ENCODE measurements around the gene ALDH2.
"Not testable (repeated sequence)": the region's sequence is repeated elsewhere in the genome, so short reads cannot be mapped to it uniquely, and the experiment has no call there.

ALDH2 gene

DNA sequence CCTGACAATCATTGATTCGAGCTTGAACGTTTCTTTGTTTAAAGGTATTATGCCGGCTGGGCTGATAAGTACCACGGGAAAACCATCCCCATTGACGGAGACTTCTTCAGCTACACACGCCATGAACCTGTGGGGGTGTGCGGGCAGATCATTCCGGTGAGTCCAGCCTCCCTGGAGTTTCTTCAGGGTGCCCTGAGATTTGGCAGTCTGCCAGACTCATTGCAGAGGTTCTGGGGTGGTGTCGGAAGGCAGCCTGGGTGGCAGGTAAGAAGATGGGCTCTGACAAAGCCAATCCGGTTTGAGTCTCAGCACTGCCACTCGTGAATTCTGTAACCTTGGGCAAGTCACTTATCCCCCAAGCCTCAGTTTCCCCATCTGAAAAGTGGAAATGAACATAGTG, 23.0 kb downstream of the ALDH2 start:
- DNase-seq (ENCODE audit: low read depth), result no peak

DNA sequence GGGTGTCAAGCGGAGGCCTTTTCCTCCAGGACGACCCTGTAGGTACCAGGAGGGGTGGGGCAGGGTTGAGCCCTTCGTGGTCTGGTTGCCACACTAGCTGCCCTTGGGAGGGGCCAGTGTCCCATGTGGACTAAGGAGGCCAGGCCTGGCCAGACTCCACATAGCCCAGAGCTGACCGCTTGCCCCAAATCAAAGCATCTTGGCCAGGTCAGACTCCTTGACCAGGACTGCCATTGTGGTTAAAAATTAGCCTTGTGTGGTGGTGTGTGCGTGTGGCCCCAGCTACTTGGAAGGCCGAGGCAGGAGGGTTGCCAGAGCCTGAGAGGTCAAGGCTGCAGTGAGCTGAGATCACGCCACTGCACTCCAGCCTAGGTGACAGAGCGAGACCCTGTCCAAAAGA, 24.8 kb downstream of the ALDH2 start:
- DNase-seq (ENCODE audit: low read depth), result no peak

DNA sequence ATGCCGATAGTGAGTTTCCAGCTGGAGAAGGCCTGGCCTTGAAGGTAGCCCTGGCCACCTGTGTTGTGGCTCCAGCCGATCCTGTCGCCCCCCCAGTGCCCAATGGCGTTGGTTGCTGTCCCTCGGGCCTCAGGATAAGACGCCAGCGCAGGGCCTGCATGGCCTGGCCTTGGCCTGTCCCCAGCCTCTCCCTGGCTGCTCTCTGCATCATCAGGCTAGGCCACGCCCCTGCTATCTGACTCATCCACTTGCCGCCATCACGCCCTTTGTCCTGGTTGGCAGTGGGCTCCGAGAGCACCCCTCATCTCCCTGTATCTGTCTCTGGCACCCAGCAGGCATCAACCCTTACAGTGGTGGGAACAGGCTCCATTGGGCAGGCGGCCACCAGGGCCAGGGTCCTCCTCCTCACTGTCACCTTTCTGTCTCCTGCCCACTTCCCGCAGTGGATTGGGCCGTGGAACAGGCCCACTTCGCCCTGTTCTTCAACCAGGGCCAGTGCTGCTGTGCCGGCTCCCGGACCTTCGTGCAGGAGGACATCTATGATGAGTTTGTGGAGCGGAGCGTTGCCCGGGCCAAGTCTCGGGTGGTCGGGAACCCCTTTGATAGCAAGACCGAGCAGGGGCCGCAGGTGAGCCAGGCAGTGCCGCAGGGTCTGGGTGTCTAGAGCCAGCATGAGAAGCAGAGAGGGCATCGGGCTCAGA, 25.6 kb downstream of the ALDH2 start:
- DNase-seq (ENCODE audit: low read depth), result no peak

DNA sequence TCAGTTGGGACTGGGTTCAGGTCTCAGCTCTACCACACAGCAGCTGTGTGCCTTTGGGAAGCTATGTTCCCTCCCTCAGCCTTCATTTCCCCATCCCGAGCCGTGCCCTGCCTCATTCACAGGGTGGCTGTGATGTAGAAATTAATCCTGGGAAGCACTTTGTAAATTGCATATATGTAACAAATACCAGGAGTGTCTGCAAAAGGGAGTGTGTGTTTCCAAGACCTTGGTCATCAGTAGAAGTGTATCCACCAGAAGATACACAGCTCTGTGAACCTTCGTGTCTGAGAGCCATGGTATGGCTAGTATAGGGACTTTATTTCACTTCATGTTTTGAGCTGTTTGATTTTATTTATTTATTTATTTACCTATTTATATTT, 26.1 kb downstream of the ALDH2 start:
- DNase-seq (ENCODE audit: low read depth), result no peak

DNA sequence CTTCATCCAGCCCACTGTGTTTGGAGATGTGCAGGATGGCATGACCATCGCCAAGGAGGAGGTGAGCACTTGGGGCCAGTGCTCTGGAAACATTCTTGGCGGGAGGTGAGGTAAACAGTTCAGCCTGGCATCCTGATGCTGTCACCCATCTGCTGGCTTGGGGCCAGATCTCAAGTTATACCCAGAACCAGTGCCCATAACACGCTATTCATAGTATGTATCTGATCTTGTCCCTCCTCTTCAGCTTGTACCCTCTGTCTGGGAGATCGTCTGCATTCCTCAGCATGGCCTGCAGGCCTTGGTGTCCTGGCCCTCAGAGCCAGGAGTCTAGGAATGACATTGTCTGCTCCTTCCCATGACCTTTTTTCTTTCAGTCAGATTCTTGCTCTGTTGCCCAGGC, 31.4 kb downstream of the ALDH2 start:
- no peak for DNase-seq (ENCODE audit: low read depth)

DNA sequence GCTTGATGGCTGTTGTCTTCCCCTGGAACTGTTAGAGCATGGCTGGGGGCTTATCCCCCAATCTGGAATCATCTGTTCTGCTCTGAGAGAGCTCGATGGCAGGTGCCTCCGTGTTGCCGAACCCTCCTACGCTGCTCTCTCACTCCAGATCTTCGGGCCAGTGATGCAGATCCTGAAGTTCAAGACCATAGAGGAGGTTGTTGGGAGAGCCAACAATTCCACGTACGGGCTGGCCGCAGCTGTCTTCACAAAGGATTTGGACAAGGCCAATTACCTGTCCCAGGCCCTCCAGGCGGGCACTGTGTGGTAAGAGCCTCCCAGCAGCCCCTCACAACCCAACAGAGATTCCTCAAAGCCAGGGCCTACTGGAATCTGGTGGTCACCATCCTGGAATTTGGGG, 33.0 kb downstream of the ALDH2 start:
- no peak for DNase-seq (ENCODE audit: low read depth)

DNA sequence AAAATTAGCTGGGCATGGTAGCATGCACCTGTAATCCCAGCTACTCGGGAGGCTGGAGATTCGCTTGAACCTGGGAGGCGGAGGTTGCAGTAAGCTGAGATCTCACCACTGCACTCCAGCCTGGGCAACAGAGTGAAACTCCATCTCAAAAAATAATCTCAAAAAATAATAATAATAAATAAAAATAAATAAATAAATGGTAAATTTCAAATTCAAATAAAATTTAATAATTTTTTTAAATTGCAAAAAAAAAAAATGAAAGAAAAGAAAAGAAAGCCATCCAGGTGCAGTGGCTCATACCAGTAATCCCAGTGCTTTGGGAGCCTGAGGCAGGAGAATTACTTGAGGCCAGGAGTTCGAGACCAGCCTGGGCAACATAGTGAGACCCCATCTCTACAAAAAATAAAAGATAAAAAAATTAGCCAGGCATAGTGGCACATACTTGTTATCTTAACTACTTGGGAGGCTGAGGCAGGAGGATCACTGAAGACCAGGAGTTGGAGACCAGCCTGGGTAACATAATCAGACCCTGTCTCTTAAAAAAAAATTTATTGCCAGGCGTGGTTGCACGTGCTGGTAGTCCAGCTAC, 36.4 kb downstream of the ALDH2 start:
- no peak for DNase-seq (ENCODE audit: low read depth)

DNA sequence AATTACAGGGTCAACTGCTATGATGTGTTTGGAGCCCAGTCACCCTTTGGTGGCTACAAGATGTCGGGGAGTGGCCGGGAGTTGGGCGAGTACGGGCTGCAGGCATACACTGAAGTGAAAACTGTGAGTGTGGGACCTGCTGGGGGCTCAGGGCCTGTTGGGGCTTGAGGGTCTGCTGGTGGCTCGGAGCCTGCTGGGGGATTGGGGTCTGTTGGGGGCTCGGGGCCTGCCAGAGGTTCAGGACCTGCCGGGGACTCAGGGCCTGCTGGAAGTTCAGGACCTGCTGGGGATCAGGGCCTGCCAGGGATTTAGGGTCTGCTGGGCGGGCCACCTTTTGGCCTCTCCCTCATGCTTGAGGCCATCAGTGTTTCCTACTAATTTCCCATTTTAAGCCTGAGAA, 37.1 kb downstream of the ALDH2 start:
- DNase-seq (ENCODE audit: low read depth), result no peak

DNA sequence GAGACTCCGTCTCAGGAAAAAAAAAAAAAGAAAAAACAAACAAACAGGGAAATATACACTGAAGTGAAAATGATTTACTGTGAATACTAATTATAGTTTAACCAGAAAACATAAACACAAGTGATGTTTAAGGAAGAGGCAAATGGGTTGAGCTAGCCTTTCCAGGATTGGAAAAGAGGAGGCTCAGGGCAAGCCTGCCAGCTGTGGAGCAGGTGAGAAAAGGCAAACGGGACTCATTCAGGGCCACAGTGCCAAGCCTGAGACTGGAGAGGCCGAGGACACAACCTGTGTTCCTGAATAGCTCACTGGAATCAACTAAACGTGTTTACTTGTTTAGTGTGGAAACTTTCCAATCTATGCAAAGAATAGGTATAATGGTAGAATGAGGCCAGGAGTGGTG, 39.6 kb downstream of the ALDH2 start:
- DNase-seq (ENCODE audit: low read depth), result no peak

DNA sequence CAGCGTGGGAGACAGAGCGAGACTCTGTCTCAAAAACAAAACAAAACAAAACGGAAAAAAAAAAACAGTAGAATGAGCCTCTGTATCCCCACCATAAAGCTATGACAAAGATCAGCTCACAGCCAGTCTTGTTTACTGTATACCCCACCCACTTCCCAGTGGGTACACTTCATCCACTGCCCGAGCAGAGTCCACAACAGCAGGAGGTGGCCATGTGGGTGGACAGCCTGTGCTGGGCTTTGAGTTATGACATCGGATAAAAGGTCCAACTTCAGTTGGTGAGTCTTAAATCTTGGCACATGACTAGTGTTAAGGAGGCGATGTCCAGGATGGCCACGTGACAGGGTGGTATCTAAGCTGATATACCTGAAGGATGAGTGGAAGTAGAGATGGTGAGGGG, 40.5 kb downstream of the ALDH2 start:
- no peak for DNase-seq (ENCODE audit: low read depth)

DNA sequence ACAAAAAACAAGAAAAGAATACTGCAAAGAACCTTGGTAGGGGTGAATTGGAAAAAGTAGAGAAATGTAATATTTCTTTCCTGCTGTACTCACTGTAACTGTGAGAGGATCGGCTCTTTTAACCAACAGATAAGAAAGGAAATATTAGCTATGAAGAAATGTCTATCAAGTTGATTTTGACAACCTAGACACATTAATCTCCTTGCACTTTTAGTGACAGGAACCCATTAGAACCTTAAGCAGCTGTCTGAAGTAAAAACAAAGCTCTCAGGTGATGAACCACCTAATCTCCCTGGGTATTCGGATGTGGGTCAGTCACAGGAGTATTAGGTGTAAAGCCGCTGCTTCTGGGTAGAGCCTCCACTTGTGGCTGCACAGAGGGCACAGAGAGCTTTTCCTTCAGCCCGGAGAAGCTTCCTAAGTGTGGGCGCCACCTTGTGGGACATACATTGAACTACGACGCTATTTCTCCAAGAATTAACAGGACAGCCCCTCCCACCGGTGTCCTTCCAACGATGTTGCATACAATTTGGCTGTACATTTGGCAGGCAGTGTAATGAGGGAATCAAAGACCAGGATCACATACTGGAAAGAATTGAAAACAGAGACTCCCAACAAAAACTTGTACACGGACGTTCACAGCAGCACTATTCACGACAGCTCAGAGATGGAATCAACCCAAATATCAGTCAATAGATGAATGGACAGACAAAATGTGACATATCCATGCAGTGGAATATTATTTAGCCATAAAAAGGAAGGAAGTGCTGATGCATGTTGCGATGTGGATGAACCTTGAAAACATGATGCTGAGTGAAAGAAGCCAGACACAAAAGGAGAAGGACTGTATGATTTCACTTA, 46.4 kb downstream of the ALDH2 start:
- peak; percentile 29 for DNase-seq (ENCODE audit: low read depth)

DNA sequence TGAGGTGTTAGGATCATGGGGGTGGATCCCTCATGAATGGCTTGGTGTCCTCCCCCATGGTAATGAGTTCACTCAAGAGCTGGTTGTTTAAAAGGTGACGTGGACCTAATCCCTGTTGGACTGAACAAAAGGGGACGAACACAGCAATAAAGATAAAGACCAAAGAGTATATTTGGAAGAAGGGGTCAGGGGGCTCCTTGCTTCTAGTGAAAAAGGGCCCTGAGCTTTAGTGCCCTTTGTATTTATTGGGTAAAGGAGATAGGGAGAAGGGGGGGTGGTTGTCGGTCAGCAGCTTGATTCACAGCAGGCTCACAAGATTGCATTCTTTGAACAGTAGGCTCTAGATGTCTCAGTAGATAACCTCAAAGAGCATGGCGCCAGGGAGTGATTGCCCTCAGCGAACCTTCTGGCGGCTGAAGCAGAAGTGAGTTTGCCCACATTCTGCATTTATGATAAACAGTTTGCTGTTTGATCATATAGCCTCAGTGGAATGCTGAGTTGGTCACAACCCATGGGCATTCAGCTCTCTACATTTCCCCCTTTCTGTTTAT, 49.4 kb downstream of the ALDH2 start:
- DNase-seq (ENCODE audit: low read depth), result no peak

DNA sequence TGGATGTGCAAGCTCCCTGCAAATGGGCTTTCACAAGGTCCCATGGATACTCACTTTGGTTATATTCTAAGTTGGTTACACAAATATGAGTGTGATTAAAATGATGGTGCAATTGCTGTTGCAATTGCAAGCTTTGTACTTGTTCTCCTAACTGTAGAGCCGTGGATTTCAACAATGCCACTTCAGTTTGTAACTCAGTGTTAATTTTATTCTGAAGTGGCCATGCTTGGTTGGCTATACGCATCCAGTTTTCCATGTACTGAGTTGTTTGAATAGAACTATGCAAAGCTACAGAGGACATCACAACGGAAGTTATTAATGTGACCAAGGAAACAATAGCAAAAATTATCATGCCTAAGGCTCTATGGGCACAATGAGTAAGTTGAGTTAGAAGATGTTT, 50.2 kb downstream of the ALDH2 start:
- not testable (repeated sequence) for DNase-seq (ENCODE audit: low read depth)

DNA sequence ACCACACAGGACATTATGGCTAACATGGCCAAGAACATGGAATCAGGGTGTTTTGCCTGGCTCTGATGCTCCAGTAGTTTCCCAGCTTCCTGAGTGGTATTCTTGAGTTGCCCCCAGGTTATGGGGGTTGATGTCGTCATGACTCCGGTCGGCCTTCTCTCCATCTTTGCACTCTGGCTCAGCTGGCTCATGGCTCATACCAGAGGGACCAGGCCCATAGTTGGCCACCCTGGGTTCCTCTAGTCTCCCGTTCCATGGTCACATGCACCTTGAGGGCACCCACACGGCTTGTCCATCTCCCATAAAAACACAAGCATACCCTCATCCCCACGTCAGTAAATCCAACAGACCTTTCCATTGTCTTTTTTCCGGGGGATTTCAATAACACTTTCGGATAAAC, 51.6 kb downstream of the ALDH2 start:
- DNase-seq (ENCODE audit: low read depth), result no peak

DNA sequence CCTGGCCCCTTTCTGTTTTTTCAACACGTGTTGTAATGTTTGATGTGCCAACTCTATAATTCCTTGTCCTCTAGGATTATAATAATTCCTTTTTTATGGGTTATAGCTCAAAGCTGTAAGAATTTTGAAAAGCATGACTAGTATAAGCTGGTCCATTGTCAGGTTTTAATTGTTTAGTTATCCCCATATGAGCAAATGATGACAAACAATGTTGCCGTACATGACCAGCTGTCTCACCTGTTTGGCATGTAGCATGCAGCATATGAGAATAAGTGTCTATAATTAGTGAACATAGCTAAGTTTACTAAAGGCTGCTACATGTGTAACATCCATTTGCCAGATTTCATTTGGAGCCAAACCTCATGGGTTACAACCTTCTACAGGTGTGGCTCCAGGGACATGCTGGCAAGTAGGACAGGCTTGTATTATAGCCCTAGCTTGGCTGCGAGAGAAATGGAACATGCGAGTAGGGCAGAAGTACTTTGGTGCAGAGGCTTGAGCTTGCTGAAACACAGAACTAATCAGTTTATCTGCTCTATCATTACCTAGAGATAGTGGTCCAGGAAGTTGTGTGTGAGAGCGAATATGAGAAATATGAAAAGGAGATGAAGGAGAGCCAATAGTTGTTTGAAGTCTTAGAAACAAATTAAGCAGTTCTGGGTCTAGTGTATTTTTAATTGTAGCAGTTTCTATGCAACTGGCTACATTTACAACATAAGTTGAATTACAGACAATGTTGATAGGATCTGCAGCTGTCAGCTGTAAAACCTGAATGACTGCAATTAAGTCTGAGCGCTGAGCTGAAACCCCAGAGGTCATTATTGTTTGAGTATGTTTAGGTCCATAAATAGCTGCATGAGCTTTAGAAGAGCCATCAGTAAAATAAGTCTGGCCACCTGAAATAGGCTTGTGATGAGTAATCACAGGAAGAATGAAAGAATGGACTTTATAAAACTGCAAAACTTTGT, 52.7 kb downstream of the ALDH2 start:
- no peak for DNase-seq (ENCODE audit: low read depth)

DNA sequence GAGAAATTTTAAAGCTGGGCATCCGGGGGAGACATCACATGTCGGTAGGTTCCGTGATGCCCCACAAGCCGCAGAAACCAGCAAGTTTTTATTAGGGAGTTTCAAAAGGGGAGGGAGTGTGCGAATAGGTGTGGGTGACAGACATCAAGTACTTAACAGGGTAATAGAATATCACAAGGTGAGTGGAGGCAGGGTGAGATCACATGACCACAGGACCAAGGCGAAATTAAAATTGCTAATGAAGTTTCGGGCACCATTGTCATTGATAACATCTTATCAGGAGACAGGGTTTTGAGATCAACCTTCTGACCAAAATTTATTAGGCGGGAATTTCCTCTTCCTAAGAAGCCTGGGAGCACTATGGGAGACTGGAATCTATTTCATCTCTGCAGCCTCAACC, 54.1 kb downstream of the ALDH2 start:
- DNase-seq (ENCODE audit: low read depth), result not testable (repeated sequence)

DNA sequence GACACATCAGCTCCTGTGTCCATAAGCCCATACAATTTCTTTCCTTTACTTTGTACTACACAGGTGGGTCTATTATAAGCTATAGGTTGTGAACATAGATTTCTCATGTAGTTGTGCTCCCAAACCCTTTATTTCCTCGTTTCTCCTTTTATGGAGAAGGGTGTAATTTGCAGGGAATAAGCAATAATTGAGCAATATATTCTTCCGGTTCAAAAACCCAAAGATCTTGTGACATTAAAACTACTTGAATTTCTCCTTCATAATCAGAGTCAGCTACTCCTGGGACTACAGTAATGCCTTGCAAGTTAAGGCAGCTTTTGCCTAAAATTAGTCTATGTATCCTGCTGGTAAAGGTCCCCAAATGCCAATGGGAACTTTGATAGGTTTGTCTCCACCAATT, 56.2 kb downstream of the ALDH2 start:
- no peak for DNase-seq (ENCODE audit: low read depth)

DNA sequence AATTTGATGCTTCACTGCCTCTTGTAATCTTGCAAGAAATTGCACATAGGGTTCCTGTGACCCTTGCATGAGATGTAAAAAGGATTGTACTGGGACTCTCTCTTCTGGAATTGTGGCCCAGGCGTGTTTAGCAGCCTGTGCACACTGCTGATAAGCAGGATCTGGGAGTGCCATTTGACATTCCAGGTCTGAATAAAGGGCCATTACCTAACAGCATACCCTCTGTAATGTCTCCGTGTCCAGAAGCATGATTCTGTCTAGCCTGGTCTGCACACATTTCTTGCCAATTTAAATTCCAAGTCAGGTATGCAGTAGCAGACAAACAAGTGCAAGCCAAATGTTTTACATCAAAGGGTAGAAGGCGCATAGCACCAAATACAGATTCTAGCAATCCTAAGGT, 57.2 kb downstream of the ALDH2 start:
- no peak for DNase-seq (ENCODE audit: low read depth)

DNA sequence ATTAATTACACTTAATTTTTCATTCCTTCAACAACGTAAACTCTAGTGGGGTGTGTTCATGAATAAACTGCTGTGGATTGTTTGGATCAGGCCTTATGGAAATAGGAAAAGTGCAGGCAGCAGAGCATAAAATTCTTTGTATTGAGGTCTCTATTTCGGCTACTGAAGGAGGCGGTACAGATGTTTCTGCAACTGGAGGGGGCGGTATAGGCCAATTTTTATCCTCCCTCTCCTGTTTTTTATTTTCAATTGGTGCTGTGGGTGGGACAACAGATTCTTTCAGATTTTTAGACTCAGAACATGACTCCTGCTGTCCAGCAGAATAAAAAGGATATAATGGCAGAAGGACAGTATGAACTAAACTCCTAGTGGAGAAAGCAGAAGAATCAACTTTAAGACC, 57.6 kb downstream of the ALDH2 start:
- DNase-seq (ENCODE audit: low read depth), result not testable (repeated sequence)

DNA sequence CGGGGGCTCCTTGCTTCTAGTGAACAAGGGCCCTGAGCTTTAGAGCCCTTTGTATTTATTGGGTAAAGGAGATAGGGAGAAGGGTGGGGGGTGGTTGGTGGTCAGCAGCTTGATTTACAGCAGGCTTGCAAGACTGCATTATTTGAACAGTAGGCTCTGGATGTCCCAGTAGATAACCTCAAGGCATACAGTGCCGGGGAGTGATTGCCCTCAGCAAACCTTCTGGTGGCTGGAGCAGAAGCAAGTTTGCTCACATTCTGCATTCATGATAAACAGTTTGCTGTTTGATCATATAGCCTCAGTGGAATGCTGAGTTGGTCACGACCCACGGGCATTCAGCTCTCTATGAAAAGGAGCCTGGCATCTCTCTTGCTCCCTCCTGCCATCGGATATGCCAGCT, 58.8 kb downstream of the ALDH2 start:
- no peak for DNase-seq (ENCODE audit: low read depth)

DNA sequence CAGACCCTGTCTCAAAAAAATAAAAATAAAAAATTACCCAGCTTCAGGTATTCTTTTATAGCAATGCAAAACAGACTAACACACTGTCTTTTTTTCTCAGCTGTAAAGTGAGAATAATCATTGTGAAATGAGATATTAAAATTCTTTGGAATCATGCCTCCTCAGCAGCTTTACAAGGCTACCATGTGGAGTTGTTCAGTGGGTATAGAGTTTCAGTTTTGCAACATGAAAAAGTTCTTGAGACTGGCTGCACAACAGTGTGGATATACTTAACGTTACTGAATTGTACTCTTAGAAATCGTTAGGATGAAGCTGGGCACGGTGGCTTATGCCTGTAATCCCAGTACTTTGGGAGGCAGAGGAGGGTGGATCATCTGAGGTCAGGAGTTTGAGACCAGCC, 59.6 kb downstream of the ALDH2 start:
- DNase-seq (ENCODE audit: low read depth), result no peak

DNA sequence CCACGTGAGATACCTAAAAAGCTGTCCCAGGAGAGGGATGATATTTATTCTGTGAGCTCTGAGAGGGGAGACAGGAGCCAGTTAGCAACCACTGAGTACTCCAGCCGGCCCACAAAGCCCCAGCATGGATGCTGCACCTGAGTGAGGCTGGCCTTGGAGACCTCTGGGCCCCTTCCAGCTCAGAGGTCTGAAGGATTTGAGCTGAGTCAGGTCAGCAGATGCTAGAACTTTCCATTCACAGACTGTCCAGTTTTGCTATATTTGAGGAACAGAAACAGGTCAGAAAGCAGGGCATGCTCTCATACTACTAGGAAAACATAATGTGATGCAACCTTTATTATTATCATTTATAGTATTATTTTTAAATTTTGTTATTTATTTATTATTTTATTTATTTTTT, 60.3 kb downstream of the ALDH2 start:
- DNase-seq (ENCODE audit: low read depth), result no peak

Measured in HS-27A (cell line).